Activated T-helper 1 cell treated with Interleukin-2 at 50 U/mL for 16 hours (primary cell): ENCODE measurements around the gene C3orf18.

Experiments used
- DNase-seq: peaks from one replicate; pipeline ENCODE4 v3.0.0-alpha.2; 2020; ENCODE audit warnings: low read depth

The C3orf18 gene

DNA sequence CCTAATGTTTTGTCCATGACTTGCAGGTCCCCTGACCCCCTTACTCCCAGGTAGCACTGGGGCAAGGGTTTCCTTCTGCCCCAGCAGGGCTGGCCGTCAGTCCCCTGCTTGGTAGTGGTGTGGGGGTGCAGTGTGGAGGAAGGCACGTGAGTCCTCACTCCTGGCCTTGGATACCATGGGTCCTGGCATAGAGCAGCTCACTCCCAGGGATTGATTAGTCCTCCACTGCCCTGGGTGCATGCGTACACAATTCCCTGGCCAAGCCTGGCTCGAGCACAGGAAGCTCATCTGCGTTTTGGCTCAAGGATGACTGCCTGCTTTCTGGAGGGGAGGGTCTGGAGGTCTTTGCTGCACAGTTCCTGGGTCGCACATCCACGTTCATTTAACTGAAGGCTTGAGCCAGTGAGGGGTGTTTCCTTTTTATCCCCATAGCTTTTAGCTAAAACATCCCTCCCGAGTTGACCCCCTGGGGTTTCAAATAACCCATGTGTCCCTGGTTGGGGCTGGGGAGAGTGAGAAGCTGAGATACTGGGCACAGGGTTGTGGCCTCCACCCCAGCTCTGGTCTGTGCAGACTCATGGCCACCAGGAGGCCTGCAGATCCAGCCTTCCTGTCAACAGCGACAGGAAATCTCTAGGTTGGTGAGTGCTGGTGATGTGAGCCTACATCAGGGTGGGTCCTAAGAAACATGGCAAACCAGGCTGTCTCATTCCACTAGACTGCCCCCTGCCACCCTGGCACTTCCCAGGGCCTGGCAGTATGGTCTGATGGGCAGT is 13.3 kb upstream of the C3orf18 start:
- DNase-seq = no peak

DNA sequence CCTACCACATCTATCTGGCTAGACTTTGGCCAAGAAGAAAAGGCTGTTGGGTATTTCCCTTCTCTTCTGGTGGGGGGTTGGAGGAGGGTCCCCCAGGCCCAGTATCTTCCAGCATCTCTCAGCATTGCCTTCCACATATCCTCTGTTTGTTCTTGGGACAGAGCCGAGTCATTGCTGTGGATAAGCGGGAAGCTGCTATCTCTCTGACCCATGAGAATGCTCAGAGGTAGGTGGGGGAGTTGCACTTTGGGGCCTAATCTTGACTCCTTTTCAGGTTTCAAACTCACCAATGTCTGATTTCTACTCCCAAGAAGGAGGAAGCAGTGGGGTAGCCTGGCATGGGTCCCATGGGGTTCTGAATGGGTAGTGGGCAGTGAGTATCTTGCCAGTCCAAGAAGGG is 9.8 kb upstream of the C3orf18 start:
- DNase-seq = no peak

DNA sequence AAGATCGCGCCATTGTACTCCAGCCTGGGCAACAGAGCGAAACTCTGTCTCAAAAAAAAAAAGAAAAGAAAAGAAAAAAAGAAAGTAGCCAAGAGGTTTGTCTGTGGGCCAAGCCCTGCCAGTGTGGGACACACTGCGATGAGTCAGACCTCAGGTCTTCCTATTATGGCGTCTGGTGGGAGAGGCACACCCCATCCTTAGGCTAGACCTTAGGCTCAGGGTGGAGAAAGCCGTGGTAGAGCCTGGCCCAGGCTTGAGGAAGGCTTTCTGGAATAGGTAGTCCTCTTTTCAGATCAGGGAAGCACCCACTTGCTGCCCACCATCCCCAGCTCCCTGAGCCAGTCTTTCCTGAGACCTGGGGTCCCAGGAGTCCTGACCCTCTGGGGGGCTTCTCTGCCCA is 7.8 kb upstream of the C3orf18 start:
- DNase-seq = no peak

GRCh38 chr3:50574444-50574831 is 6.9 kb upstream of the C3orf18 start:
- no peak for DNase-seq

GRCh38 chr3:50573566-50574443 is 6.3 kb upstream of the C3orf18 start:
- peak; percentile 55 for DNase-seq

- DNase-seq = peak; percentile 34
Measured at GRCh38 chr3:50572801-50573371, 5.3 kb upstream of the C3orf18 start.

DNA sequence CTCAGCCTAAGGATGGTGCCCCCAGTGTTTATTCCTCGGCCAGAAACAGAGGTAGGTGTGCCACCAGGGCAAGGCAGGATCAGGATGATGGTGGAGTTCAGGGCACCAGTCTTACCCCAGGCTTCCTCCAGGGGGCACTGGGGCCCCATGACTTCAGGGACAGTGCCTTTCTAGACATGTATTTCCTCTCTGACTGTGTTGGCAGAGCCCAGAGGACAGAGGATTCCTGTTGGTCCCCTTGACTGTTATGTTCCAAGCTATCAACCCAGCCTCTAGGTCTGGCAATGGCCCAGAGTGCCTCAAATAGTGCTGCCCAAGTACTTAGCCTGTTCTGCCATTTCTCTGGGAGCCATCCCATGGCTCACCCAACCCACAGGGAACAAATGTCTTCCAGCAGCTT is 4.6 kb upstream of the C3orf18 start:
- peak; percentile 68 for DNase-seq

GRCh38 chr3:50571486-50571885 is 3.9 kb upstream of the C3orf18 start:
- no peak for DNase-seq

DNA sequence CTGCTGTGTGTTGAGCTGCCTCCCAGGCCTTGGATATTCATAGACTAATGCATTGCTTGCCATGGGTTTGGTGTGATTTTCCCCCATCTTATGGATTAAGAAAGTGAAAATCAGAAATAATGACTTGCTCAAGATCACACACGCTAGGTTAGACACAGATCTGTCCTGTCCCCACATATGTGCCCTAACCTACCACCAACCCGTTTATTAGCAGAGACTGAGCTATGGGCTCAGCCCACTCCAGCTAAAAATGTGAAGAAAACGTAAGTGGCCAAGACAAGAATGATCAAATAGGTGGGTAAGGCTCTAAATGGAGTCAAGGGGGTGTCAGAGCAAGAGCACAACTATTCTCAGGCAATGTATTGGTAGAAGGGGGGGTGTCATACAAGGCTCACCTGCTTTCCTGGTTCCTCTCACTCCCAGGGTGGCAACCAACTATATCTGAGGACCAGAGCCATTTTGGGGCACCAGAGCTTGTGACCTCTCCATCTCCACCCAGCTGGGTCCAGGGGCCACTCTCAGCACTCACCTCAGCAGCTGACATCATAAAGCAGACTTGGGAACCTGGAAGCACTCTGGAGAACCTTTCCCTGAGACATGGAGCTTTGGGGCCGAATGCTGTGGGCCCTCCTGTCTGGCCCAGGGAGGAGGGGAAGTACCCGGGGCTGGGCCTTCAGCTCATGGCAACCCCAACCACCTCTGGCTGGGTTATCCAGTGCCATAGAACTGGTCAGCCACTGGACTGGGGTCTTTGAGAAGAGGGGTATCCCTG is 3.1 kb upstream of the C3orf18 start:
- no peak for DNase-seq

GRCh38 chr3:50568947-50569749 is 1.6 kb upstream of the C3orf18 start, which contains the start of gene HEMK1:
HEMK1 (plus strand) TSS chr3:50569522; CDS start chr3:50571105, 1,583 bp downstream.
- peak; percentile 86 for DNase-seq

- DNase-seq = no peak
Measured at GRCh38 chr3:50567011-50567385, 549 bp downstream of the C3orf18 start.

- no peak for DNase-seq
Measured at GRCh38 chr3:50564321-50564720, 3.2 kb downstream of the C3orf18 start.

DNA sequence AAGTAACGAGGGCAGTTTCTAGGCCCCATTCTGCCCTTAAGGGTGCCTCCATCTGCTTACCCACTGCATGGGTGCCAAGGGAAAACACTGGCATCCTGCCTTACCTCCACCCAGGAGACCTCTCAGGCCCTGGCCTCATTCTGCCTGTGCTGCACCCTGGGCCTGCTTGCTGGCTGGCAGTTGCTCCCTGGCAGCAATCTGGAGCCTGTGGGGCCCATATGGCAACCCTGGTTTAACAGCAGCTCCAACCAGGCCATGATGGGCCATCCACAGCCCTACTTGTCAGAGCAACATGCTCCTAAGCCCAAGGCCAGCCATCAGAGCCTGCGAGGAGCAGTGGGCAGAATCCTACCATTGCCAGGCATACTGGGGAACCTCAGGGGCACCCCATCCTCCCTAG is 3.7 kb downstream of the C3orf18 start:
- no peak for DNase-seq

DNA sequence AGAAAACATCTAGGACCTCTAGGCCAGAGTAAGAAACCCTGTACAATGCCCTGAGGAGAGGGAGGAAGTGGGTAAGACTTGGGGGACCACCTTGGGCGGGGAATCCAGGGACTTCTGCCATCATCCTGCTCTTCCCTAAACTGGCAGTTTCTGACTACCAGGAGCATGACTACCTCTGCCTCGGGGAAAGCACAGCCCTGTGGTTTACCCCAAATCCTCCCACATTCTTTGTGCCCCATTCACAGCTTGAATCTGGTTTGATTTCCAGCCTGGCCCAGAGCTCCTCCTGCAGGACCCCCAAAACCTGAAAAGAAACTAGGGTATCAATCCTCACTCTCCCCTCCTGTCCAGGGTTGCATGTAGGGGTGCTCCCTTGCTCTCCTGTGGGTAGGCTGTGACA is 4.7 kb downstream of the C3orf18 start:
- DNase-seq = no peak

- no peak for DNase-seq
Measured at GRCh38 chr3:50559702-50560101, 7.8 kb downstream of the C3orf18 start.

DNA sequence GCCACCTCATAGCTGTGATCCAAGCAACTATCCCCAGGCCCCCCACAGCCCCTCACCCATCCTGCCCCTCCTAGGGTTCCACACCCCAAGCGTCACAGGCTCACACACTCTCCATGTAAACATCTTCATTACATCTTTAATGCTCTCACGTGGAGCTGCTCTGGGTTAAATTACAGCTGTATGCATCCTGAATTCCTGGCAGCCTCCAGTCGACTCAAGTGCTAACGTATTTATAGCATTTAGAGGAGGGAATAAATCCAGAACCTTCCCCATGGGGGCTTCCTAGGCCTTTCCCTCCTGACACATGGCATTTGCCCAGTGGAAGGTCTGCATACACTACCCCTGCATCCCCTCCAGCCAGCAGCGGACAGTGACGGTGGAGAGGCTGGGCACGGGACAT is 9.6 kb downstream of the C3orf18 start:
- no peak for DNase-seq

DNA sequence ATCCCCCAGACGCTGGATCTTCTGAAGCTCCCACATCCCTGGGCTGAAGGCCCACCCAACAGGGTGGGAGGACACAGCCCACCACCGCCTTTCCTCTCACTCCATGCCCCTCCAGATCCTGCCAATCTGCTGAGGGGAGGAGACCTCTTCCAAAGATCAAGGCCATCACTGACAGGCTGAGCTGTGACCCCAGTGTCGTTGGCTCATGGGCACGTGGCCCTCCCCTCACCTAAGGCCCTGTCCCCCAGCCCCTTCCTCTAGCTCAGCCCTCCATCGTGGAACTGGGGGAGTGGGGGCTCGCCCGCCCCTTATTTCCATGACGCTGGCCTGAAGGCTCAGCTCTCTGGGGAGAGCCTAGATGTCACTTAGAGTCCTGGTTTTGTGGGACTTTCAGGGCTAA is 10.4 kb downstream of the C3orf18 start:
- no peak for DNase-seq

DNA sequence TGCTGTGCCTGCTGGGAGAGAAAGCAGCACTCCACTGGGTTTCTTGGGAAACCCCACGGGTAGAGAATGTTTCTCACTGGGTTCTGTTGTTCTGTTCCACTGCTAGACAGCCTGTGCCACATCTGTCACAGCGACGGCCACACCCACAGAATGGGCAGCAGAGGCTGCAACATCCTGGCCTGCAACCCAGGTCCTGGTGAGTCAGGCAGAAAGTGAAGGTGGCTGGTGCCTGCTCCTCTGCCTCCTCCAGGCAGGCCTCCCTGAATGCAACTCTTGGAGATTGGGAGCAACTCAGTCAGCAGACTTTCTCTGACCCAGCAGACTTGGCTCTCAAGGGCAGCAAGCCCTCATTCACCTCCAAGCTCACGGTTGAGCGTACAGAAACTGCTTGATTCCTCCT is 13.0 kb downstream of the C3orf18 start:
- DNase-seq = no peak

DNA sequence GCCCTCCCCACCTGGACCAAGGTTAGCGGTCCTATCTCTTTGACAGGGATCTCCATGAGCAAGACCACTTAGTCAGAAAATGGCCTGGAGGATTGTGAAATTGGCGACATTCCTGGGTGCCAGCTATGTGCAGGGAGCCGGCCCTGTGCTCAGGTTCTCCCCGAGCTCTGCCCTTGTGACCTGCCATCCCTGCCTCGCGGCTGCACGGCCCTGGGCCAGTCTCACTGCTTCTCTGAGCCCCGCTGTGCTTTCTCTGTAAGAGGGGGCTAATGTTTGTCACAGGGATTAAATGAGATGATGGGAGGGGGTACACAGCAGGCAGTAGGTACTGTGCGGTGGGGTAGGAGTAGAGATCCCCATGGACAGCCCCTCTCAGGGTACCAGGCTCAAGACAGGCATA is 14.9 kb downstream of the C3orf18 start:
- no peak for DNase-seq

GRCh38 chr3:50551681-50552435 is 15.7 kb downstream of the C3orf18 start:
- DNase-seq = no peak
